ENCODE data around the gene EVPL.

EVPL gene

DNA sequence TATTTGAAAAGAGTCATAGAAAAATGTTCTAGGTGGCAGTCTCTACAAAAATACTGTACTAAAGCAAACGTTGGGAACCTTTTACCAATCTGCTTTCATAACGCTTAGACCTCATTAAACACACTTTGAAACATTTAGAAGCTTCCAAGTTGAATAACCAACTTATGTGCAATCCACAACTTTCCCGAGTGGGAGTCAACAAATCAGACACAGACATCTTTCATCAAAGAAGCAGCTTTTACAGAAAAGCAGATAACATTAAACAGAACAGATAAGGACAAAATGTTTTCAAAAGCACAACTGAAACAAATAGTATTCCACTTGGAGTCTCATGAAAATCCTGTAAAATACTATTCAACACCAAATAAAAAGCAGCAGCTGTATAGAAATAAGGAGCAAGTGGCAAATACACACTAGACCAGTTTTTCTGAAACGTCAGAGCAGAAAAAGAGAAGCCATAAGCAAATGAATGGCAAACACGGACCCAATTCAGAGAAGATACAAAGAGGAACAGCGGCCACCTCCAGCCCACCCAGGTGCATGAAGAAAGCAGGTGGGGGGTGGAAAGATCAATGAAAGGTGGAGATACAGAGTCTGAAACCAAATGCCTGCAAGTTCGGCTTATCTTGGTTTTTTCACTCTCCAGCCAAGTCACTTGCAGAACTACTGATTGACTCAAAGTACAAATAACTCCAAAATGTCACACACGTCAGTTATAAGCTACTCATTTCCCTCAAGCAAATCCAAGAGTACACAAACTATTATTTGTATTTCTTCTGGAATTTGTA, 67.9 kb downstream of the EVPL start:
- no peak for DNase-seq

Measured in suppressor macrophage (primary cell).